HG03521 (cell line): ENCODE results near the gene OR4F6.

ENCODE experiments used
- ATAC-seq: cut with Tn5 transposase; IDR thresholded peaks from one replicate; pipeline ENCODE4 v1.9.1; 2021; ENCODE audit warnings: mild to moderate bottlenecking, moderate library complexity; ENCODE audit not compliant: unreplicated experiment

OR4F6 gene

DNA sequence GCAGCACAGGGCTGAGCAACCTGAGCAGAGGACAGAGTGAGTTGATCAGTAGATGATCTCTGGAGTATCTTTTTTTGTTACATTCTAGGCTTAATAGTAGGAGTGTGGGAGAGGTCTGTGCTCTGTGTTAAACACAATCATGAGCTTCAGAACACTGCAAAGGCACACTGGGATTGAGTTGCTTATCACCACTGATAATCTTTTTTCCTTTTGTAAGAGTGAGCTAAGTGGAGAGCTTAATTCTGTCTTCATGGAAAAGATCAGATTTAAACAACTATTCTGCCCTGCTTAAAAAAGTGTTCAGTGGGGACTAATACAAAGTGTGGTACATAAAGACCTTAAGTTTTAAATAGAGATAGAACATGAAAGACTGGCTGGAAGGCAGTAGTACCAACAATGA, 1.1 kb downstream of the OR4F6 start:
- ATAC-seq: no peak

DNA sequence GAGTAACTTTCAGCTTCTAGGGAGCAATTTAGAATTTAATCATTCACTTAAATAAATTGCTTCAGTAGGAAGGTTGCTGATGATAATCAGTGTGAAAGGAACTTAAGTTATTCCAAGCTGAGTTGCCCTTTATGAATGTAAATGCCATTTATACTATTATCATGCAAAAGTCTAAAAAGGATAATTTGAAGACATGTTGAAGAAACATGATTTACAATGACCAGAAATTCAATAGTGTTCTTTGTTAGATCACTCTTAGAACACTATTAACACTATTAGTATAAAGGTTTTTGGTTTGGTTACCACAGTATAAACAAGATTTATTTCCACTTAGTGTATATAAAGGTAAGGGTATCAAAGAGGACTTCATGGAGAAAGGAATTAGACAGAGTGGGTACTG, 1.6 kb downstream of the OR4F6 start:
- no peak for ATAC-seq

DNA sequence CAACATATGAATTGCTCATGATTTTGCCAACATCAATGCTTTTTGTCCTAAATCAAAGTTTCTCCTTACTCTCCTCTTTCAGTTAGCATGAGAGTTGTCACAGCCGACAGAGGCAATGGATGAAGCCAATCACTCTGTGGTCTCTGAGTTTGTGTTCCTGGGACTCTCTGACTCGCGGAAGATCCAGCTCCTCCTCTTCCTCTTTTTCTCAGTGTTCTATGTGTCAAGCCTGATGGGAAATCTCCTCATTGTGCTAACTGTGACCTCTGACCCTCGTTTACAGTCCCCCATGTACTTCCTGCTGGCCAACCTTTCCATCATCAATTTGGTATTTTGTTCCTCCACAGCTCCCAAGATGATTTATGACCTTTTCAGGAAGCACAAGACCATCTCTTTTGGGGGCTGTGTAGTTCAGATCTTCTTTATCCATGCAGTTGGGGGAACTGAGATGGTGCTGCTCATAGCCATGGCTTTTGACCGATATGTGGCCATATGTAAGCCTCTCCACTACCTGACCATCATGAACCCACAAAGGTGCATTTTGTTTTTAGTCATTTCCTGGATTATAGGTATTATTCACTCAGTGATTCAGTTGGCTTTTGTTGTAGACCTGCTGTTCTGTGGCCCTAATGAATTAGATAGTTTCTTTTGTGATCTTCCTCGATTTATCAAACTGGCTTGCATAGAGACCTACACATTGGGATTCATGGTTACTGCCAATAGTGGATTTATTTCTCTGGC, 2.5 kb downstream of the OR4F6 start:
- ATAC-seq: no peak

DNA sequence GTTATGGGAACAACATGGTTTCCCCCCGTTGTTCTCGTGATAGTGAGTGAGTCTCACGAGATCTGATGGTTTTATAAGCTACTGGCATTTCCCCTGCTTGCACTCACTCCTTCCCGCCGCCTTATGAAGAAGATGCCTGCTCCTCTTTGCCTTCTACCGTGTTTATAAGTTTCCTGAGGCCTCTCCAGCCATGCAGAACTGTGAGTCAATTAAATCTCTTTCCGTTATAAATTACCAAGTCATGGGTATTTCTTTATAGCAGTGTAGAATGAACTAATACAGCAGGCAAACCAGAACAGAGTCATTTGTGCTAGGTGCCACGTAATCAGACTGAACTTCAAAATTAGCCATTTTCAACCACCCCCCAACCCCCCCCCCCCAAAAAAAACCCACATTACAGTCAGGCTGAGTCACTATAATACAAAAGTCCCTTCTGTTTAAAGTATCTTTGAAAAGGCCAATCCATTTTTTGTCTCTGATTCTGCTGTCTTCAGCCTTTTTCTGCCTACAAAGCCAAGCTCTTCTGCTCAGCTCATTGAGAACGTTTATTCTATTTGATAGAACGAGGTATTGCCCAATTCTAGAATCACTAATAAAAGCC, 4.1 kb downstream of the OR4F6 start:
- no peak for ATAC-seq

DNA sequence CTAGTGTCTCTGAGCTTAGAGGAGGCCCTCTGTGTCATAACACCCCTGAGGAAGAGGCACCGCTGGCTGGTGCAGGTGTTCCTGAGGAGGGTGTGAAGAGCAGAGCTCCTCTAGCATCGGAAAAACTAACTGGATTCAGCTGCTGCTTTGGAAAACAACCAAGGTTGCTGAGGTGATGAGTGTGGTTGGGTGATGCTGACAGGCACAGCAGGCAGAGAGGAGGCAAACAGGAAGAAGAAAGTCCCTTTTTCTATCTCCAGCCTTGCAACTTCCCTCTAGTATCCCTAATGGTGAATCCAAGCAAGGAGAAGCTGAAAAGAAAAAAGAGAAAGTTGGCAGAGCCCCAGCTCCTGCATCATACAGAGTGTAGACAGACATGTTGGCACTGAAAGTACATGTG, 4.9 kb downstream of the OR4F6 start:
- no peak for ATAC-seq

DNA sequence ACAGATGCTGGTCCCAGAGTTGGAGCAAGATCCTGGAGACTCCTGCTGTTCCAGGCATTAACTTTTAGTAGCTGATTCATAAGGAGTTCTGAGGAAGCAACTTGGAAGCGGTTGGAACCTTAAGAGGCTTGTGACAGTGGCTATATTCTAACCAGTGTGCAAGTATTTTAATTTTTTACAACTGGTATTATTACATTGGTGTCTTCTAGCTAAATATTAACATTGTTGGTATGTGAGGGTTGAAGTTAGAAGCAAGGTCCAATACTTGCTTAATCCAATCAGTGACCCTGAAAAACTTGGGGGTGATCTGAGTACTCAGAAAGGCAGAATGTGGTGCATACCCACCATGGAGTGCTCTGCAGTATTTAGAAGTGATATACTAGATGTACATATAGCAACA, 7.1 kb downstream of the OR4F6 start:
- no peak for ATAC-seq

DNA sequence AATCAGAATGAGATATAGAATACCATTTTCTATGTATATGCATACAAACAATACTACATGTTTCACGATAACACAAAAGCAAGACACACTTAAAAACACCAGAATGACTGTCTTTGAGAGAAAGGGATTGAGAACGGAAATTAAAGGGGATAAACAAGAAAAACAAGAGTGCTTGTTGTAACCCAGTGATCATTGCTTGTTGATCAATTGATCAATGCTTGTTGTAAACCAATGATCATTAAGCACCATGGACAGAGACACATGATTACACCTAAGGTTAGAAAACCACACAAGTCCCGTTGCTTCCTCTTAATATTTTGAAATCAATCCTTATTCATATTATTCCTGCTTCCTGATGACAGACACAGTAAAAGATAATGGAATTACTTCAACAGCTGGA, 7.6 kb downstream of the OR4F6 start:
- no peak for ATAC-seq

DNA sequence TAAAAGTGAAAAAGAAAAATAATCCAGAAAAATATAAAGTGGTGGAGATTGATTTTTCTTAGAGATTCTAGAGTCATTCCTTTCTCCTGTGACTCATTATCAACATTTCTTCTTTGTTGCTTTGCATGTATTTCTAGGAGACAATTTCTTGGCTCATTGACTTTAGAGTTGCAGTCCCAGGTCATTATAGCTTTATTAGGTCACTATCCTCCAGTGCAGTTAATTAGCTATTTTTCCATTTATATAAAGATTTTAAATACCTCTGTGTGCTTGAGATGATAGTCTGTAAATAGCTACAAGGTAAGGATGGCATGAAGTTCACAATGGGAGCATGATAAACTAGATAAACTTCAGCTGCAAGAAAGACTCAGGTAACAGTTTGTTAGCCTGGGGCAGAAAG, 8.6 kb downstream of the OR4F6 start, which contains the start of gene OR4F15:
Gene OR4F15 (plus strand): TSS at position 301 of the 400 bp plus-strand sequence. CDS start 5,985 bp downstream, outside the sequence.
- no peak for ATAC-seq

DNA sequence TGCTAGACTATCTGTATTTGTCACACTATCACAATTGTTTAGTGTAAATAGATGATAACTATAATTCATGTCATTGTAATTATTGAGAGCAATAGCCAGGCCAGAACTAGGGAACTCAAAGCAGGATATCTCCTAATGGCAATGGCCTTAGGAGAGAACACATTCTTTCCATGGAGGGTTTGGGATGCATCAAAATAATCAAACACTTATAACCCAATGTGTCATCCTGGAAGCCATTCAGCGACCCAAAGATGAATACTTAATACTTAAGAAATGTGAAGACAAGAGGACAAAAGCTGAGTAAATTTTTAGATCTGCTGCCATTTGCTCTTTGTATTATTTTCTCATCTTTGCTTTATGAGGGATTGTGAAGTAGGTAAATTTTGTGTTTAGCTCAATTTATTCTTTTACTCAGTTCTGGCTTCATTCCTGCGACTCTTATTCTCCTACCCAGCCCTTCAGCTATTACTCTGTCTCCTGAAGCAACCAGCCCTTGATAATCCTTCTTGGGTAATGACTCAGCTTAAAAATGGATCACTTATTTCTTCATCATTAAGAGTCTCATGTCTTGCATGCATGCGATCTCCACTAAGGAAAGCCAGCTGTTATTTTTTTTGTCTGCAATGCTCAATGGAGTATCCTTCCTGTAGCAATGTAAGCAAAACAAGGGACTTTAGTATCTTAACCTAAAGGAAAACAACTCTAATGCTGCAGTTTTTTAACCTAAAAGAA, 10.7 kb downstream of the OR4F6 start:
- no peak for ATAC-seq

DNA sequence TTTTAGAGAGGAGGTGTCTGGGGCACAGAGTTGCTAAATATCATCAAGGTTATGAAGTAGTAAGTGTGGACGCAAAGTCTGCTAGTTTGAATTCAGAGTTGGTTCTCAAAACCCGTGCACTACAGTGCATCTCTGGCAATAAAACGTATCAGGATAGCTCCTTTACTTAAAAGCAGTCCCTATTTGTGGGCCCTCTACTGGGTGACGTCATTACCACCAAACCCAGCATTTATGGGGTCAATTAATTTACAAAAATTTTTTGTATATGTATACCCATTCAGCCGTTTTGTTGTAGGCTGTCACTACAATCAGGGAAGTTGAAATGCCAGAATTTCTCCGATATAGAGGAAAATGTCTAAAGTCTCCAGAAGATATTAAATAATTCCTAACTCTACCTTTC, 17.5 kb downstream of the OR4F6 start:
- ATAC-seq: no peak

DNA sequence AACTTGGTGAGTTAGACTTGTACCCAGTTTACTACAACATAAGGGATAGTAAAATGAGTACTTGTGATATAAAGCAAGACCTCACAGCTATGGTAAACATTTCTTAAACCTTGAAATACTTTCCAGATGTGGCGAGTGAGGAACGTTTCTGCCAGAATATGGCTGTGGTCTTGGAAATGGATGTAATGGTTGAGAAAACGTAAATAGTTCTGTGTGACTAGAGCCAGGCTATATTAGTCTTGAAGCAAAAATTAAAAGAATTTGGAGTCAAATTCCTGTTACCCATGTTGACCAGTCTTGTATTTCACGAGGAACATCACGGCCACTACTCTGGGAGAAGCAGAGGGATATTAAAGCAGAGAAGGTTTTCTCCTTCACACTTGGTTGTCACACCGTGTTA, 23.9 kb downstream of the OR4F6 start:
- no peak for ATAC-seq

DNA sequence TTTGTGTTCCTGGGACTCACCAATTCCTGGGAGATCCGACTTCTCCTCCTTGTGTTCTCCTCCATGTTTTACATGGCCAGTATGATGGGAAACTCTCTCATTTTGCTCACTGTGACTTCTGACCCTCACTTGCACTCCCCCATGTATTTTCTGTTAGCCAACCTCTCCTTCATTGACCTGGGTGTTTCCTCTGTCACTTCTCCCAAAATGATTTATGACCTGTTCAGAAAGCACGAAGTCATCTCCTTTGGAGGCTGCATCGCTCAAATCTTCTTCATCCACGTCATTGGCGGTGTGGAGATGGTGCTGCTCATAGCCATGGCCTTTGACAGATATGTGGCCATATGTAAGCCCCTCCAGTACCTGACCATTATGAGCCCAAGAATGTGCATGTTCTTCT, 25.5 kb downstream of the OR4F6 start:
- no peak for ATAC-seq

DNA sequence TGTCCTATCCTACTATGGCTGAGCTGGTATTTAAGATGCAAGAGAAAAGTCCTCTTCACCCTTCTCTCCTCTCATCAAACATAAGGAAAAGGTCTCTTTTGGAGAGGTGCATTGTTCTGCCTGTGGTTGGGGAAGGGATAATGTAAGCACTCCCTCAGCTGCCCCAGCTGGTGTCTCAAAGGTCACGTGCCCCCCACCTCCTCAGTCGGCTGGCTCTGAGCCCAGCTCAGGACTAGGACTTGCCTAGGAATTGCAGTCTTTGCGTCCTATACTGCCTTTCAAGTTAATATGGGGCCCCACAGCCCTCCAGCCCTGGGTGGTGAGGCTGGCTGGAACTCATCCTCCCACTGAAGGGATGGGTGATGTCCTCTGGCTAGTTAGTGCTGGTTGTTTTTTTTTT, 38.3 kb downstream of the OR4F6 start:
- no peak for ATAC-seq

DNA sequence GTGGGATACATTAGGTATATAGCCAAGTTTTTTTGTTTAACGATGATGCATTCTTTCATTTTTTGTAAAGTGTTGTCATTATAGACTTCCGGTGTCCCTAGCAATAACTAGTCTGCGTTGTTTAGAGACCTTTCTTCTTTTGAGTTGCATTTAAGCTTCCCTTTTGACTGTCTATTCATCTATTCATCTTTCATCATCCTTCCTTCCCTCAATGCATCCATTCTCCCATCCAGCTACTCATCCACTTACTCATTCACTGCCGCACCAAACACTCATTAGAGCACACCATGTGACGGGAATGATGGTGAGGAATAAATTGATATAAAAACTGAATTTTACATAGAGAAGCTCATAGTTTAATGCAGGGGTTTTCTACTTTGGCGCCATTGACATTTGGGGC, 41.6 kb downstream of the OR4F6 start:
- ATAC-seq: no peak

DNA sequence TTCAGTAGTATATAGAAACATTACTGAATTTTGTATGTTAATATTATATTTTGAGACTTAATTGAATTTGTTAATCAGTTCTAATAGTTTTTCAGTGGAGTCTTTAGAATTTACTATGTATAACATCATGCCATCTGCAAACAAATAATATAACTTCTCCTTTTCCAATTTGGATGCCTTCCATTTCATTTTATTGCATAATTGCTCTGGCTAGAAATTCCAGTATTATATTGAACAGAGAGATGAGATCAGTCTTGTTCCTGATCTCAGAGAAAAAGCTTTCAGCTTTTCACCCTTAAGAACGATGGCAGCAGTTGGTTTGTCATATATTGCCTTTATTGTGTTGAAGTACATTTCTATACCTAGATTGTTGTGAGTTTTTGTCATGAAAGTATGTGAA, 49.0 kb downstream of the OR4F6 start:
- no peak for ATAC-seq
